Chondrocyte (in vitro differentiated cells): ENCODE measurements around the gene ZBTB46. TPM values are rescaled to one million over a fixed set of nuclear protein-coding genes. Genes with fewer than 3 reads are reported as not detected.

ENCODE experiments used
- DNase-seq: peaks from one replicate; pipeline ENCODE4 v3.0.0; 2021; ENCODE audit warnings: mixed read lengths, low spot score
- H3K27ac Mint-ChIP-seq: one replicate; pipeline ENCODE4 v1.8.0; 2021; ENCODE audit warnings: mild to moderate bottlenecking, moderate library complexity, mixed read lengths; ENCODE audit not compliant: unreplicated experiment
- H3K27me3 Mint-ChIP-seq: 2 replicates; pipeline ENCODE4 v1.8.0; 2021; ENCODE audit warnings: low read depth, mixed read lengths
- H3K36me3 Mint-ChIP-seq: 2 replicates; pipeline ENCODE4 v1.8.0; 2021; ENCODE audit warnings: low read depth, mixed read lengths
- H3K4me1 Mint-ChIP-seq: 2 replicates; pipeline ENCODE4 v1.8.0; 2021; ENCODE audit warnings: low read depth, mild to moderate bottlenecking, mixed read lengths
- H3K4me3 Mint-ChIP-seq: one replicate; pipeline ENCODE4 v1.8.0; 2021; ENCODE audit warnings: mild to moderate bottlenecking, moderate library complexity, mixed read lengths; ENCODE audit not compliant: unreplicated experiment
- H3K9me3 Mint-ChIP-seq: 2 replicates; pipeline ENCODE4 v1.8.0; 2021; ENCODE audit warnings: low read depth, mixed read lengths
- CTCF ChIP-seq: fragments of 200-600 bp; sonication (generic); IDR thresholded peaks from 2 replicates; pipeline ENCODE4 v1.5.0; 2021; ENCODE audit warnings: antibody characterized with exemption, mild to moderate bottlenecking, moderate library complexity
- total RNA-seq: library from RNA; stranded (reverse); gene quantifications from 3 replicates; pipeline ENCODE4 v1.2.1, GENCODE V29; 2021

The ZBTB46 gene
- total RNA-seq, 1 donor from 2014 or later = 6.0 TPM

- Mint-ChIP-seq H3K36me3 (no peaks in the 10 kb centered on the region), H3K4me1 (peaks cover 20% of the 10 kb centered on the region), H3K27ac (no peak overlapping the region), H3K27me3 (no peaks in the 10 kb centered on the region), H3K9me3 (no peaks in the 10 kb centered on the region), H3K4me3 (no peak overlapping the region)
- no peak for TF ChIP-seq CTCF
- no peak for DNase-seq
Measured at GRCh38 chr20:63837479-63837878, 6.4 kb upstream of the ZBTB46 start.

DNA sequence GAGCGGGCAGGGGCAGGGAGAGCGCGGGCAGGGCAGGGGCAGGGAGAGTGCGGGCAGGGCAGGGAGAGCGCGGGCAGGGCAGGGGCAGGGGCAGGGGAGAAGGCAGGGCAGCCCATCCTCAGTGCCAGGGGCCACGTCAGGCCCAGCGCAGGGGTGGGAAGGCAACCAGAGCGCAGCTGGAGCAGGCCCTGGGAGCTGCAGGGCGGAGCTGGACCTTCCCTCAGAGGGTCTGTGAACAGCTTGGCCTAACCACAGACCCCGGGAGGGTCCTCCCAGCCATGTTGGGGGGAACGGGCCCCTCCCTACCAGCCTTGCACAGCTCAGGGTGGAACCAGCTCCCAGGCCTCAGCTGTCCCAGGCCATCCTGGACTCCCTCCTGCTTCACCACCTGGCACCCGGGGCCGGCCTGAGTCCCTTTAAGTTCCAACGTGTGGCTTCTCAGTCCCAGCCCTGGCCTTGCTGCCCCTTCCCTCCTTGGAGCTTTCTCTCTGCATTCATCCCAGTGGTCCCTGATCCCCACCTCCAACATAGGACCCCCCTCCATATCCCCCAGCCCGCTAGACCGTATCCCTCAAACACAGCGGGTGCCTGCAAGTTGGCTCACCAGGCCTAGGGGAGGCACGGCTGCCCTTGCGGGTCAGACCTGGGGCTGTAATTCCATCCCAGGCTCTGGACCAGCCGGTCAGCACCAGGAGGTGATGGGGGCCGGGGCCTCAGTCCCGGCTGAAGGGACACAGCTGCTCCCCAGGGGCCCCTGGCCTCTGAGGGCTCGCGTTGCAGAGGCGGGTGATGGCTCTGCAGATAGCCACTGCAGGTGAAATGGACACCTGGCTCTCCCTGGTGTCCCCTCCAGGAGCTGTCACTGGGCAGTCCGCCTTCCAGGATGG is 5.6 kb upstream of the ZBTB46 start:
- Mint-ChIP-seq H3K27ac (no peak overlapping the region), H3K36me3 (no peaks in the 10 kb centered on the region), H3K4me3 (no peak overlapping the region), H3K9me3 (no peaks in the 10 kb centered on the region), H3K4me1 (peaks cover 20% of the 10 kb centered on the region), H3K27me3 (no peaks in the 10 kb centered on the region)
- DNase-seq = no peak
- no peak for TF ChIP-seq CTCF

DNA sequence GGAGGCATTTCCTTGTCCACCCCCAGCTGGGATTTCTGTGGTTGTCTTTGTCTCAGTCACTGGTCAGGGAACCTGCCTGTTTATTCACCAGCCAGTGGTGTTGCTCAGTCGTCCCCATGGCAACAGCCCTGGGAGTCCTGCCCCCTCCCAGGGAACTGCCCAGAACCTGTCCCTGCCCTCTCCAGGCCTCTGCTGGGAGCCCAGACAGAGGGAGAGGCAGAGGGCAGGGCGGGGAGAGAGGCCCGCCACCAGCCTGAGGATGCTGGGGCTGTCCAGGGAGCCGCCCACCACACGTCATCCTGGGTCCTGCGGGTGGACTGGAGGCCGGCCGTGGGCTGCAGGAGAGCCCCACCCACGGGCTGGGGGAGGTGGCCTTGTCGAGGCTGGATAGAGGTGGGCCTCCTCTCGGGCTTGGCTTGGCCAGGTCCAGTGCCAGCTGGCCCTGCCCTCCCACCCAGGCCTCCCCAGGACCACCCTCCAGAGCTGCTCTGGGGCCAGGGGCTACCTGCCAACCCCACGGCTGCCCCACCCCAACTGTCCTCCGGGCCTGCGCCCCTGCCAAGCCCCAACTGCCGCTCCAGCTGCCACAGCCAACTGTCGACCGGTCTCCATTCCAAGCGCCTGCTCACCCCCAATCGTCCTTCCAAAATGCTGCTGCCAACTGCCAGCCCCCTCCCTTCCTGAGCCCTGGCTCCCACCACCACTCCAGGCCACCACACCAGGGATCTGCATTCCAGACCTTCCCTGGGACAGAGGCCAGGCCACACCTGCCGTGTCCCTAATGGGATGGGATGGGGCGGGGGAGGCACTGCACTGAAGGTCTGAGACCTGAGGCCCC is 4.2 kb upstream of the ZBTB46 start:
- Mint-ChIP-seq H3K36me3 (no peaks in the 10 kb centered on the region), H3K9me3 (no peaks in the 10 kb centered on the region), H3K4me3 (no peak overlapping the region), H3K27ac (no peak overlapping the region), H3K4me1 (peaks cover 20% of the 10 kb centered on the region), H3K27me3 (no peaks in the 10 kb centered on the region)
- no peak for DNase-seq
- TF ChIP-seq CTCF = no peak

DNA sequence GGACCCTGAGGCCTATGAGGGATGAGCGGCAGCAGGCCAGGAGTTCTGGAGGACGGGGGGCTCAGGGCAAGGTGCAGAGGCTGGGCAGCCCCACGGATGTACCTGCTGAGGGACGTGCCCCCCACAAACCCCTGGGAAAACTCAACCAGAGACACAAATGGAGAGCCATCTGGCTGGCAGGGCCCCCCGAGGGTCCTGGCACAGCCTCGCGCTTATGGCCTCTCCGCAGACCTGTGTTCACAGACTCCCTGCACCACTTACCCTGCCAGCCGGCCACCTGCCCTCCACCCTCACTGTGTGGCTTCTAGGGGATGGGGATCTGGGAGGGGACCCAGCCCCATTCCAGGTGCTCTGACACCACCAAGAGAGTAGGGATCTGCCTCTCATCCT is 3.4 kb upstream of the ZBTB46 start:
- no peak overlapping the region for H3K27ac Mint-ChIP-seq
- H3K4me3 Mint-ChIP-seq = no peak overlapping the region
- no peak for DNase-seq
- no peaks in the 10 kb centered on the region for H3K36me3 Mint-ChIP-seq
- TF ChIP-seq CTCF = no peak
- H3K4me1 Mint-ChIP-seq = peaks cover 27% of the 10 kb centered on the region
- no peaks in the 10 kb centered on the region for H3K9me3 Mint-ChIP-seq
- H3K27me3 Mint-ChIP-seq = no peaks in the 10 kb centered on the region

DNA sequence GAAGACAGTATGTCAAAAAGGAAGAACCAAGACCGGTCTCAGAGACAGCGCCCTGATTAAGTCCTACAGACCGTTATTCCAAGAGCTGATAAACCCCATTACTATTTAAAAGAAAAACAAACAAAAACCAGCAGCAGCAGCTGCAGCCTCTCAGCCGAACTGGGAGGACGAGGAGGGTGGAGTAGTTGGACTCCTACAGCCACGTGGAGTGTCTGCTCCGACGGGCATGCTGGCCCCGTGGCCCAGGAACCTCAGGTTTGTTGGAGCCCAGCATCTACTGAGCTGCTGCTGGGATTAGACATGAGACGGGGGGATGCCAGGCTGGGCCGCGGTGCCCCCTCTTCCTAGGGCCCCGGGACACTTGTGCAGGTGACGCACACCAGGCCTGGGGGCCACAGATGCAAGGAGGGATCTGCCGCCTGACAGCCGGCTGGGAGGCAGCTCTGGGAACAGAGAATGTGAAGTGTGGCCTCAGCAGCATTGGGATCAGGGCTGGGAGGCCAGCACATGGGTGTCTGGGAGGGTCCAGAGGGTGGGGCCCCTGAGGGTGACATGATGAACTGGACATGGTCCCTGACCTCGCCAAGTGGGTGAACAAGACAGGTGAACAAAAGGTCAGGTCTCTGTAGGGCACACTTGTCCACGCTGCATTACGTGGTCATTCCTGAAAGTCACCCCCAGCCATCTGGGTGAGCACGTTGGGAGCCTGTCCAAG is 2.9 kb upstream of the ZBTB46 start:
- H3K4me1 Mint-ChIP-seq = peaks cover 32% of the 10 kb centered on the region
- H3K4me3 Mint-ChIP-seq = no peak overlapping the region
- H3K27ac Mint-ChIP-seq = peak overlapping the region; percentile 70
- no peaks in the 10 kb centered on the region for H3K36me3 Mint-ChIP-seq
- no peak for TF ChIP-seq CTCF
- no peak for DNase-seq
- no peaks in the 10 kb centered on the region for H3K27me3 Mint-ChIP-seq
- no peaks in the 10 kb centered on the region for H3K9me3 Mint-ChIP-seq
